Cardiac ventricle fibroblast (primary cell): ENCODE measurements around the gene NCR1. TPM values are rescaled to one million over a fixed set of nuclear protein-coding genes. Genes with fewer than 3 reads are reported as not detected.

Source experiments
- total RNA-seq: library from RNA; depleted of rRNA; stranded (reverse); fragments of >200 nt; gene quantifications from 2 replicates; pipeline ENCODE4 v1.2.3, GENCODE V29; 2015

Gene NCR1, protein sequence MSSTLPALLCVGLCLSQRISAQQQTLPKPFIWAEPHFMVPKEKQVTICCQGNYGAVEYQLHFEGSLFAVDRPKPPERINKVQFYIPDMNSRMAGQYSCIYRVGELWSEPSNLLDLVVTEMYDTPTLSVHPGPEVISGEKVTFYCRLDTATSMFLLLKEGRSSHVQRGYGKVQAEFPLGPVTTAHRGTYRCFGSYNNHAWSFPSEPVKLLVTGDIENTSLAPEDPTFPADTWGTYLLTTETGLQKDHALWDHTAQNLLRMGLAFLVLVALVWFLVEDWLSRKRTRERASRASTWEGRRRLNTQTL
- total RNA-seq: not detected in 2 replicates

DNA sequence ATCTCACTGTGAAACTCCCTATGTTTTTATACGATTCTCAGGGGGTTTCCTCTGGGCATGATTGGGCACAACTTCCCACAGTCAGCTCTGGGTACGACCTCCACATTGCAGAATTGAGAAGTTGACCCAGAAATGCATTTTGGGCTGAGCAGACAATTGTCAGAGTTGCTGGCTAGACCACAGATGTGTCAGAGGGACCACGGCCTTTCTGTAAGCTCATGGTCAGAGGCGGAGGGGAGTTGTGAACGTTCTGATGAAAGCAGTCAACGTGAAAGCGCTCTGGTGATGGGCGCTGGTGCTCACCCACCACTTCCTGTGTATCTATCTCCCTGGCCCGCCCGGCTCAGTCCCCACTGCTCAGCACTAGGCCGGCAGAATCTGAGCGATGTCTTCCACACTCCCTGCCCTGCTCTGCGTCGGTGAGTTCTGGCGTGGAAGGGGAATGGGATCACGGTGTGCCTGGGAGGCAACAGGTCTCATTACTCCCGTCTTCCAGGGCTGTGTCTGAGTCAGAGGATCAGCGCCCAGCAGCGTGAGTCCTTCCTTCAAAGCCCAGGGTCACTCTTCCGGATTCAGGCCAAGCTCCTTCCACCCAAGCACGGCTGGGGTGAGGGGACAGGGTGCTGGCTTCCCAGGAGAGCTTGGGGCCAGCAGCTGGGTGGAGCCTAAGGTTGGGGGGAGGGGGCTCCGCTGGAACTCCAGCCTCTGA lies at the start of gene NCR1:
Gene NCR1, plus strand, starts transcription at position 346 of the 709 bp plus-strand sequence. Its CDS starts 40 bp downstream, at position 386.

DNA sequence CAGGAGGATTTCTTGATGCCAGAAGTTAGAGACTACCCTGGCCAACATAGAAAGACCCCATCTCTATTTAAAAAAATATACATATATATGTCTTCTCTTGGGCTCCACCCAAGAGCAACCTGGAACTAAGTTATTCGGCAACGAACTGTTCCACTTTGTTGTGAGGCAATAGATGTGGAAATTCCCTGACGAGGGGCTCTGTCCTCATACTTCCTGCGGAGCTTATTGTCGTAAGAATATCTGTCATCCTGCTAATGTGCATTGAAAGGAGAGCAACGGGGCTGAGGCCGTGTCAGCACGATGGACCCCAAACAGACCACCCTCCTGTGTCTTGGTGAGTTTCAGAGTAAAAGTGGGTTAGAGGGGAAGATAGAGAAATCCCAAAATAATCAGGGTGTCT lies 32.0 kb upstream of the NCR1 start, which contains the start of gene FCAR:
Gene FCAR, plus strand, starts transcription at position 246 of the 400 bp plus-strand sequence. Its CDS starts 55 bp downstream, at position 301.

GRCh38 chr19:54947381-54947780 lies 41.4 kb downstream of the NCR1 start, which contains the start of gene NLRP7:
Gene NLRP7, minus strand, starts transcription at chr19:54947530.

Other genes starting within 250 kb of the NCR1 start
- not detected in 2 replicates for gene LILRB4, start 243.2 kb upstream of the NCR1 start, total RNA-seq
- not detected in 2 replicates for gene KIR3DL3, start 181.7 kb upstream of the NCR1 start, total RNA-seq
- gene KIR2DL3, start 167.6 kb upstream of the NCR1 start, total RNA-seq: not detected in 2 replicates
- gene KIR2DL1, start 136.4 kb upstream of the NCR1 start, total RNA-seq: not detected in 2 replicates
- gene KIR2DL4, start 102.5 kb upstream of the NCR1 start, total RNA-seq: not detected in 2 replicates
- gene KIR3DL1, start 89.7 kb upstream of the NCR1 start, total RNA-seq: not detected in 2 replicates
- gene KIR2DS4, start 73.5 kb upstream of the NCR1 start, total RNA-seq: not detected in 2 replicates
- gene KIR3DL2, start 55.7 kb upstream of the NCR1 start, total RNA-seq: not detected in 2 replicates
- gene FCAR, start 31.9 kb upstream of the NCR1 start, total RNA-seq: not detected in 2 replicates
- gene NLRP7, start 41.4 kb downstream of the NCR1 start, total RNA-seq: not detected in 2 replicates
- gene NLRP2, start 60.2 kb downstream of the NCR1 start, total RNA-seq: not detected in 2 replicates
- not detected in 2 replicates for gene GP6, start 132.1 kb downstream of the NCR1 start, total RNA-seq
- 6.9 and 8.1 TPM in 2 replicates for gene RDH13, start 157.0 kb downstream of the NCR1 start, total RNA-seq
- 0.34 and 1.2 TPM in 2 replicates for gene EPS8L1, start 169.7 kb downstream of the NCR1 start, total RNA-seq
- gene PPP1R12C, start 211.5 kb downstream of the NCR1 start, total RNA-seq: 52.8 and 53.7 TPM in 2 replicates
- gene TNNT1, start 243.1 kb downstream of the NCR1 start, total RNA-seq: not detected in 2 replicates